ENCODE measurements around the gene WNT11. TPM values are rescaled to one million over a fixed set of nuclear protein-coding genes. Genes with fewer than 3 reads are reported as not detected.

Gene WNT11
- total RNA-seq, 1 experiment from 2014 or later: not detected

DNA sequence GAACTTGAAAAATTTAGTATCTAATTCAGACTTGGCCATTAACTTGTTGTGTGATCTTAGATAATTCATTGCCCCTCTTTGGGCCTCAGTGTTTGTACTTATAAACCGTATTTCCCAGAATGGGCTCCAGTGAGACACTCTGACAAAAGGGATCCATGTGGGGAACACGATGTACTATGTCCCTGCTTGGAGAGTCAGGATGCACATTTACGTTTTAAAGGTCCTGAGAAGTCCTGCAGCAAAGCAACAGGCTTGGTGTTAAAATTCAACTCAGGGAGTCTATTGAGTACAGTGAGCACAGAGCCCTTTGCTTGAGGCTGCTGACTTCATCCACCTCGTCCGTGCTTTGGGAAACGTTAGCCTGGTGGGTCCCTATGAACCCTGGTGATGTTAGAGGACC is 9.0 kb downstream of the WNT11 start:
- Histone ChIP-seq H3K4ac (ENCODE audit: low read depth, low read length) (no peak overlapping the region), H2BK20ac (ENCODE audit: low read depth, low read length, poor library complexity, severe bottlenecking) (no peak overlapping the region), H3K56ac (ENCODE audit: insufficient read length, low read depth, low read length) (no peak overlapping the region), H2BK5ac (ENCODE audit: insufficient read length, low read length) (no peak overlapping the region), H3K14ac (ENCODE audit: insufficient read depth, low read length) (no peak overlapping the region), H2AK5ac (ENCODE audit: insufficient read length, low read length) (no peak overlapping the region), H2BK12ac (ENCODE audit: insufficient read length, low read depth, low read length) (no peak overlapping the region), H3K23me2 (ENCODE audit: insufficient read length, low read depth, low read length, poor library complexity, severe bottlenecking) (peaks cover 4% of the 10 kb centered on the region), H3K9me3 (ENCODE audit: control insufficient read depth, low read depth, low read length) (no peaks in the 10 kb centered on the region), H3T11ph (ENCODE audit: low read length) (no peak overlapping the region), H4K91ac (ENCODE audit: insufficient read length, low read depth, low read length) (no peak overlapping the region), H3K27me3 (ENCODE audit: insufficient read depth, low read length) (no peaks in the 10 kb centered on the region; the same call in 1 of the 2 replicates), H3K18ac (ENCODE audit: insufficient read length, low read depth, low read length) (no peak overlapping the region), H4K8ac (replicated peaks; ENCODE audit: insufficient read length, low read depth, low read length) (no peak overlapping the region), H3K79me1 (ENCODE audit: insufficient read depth, low read depth, low read length, poor library complexity, severe bottlenecking) (no peaks in the 10 kb centered on the region), H3K27ac (ENCODE audit: insufficient read length, low read depth, low read length) (no peak overlapping the region), H3K4me1 (ENCODE audit: insufficient read depth, low read length) (no peaks in the 10 kb centered on the region), H2AFZ (ENCODE audit: low read length) (no peak overlapping the region), H3K79me2 (ENCODE audit: insufficient read depth, low read length) (no peaks in the 10 kb centered on the region), H3K4me2 (ENCODE audit: insufficient read depth, insufficient read length, low read length) (no peak overlapping the region), H4K20me1 (ENCODE audit: control insufficient read depth, insufficient read depth, insufficient read length) (no peaks in the 10 kb centered on the region), H2BK120ac (ENCODE audit: low read depth, low read length, poor library complexity, severe bottlenecking) (no peak overlapping the region), H3K9ac (ENCODE audit: extremely low read depth, insufficient read length, low read length) (no peak overlapping the region), H4K5ac (ENCODE audit: insufficient read length, low read depth, low read length) (no peak overlapping the region), H2BK15ac (ENCODE audit: low read depth, low read length) (no peak overlapping the region), H3K23ac (ENCODE audit: insufficient read length, low read depth, low read length) (no peak overlapping the region)
- H3K27ac Mint-ChIP-seq: no peak overlapping the region
- H3K4me1 Mint-ChIP-seq: no peaks in the 10 kb centered on the region
- no peak overlapping the region for H3K4me3 Mint-ChIP-seq
- peaks cover 37% of the 10 kb centered on the region for H3K27me3 Mint-ChIP-seq (ENCODE audit: low read depth)
- TF ChIP-seq, protein P1, sequence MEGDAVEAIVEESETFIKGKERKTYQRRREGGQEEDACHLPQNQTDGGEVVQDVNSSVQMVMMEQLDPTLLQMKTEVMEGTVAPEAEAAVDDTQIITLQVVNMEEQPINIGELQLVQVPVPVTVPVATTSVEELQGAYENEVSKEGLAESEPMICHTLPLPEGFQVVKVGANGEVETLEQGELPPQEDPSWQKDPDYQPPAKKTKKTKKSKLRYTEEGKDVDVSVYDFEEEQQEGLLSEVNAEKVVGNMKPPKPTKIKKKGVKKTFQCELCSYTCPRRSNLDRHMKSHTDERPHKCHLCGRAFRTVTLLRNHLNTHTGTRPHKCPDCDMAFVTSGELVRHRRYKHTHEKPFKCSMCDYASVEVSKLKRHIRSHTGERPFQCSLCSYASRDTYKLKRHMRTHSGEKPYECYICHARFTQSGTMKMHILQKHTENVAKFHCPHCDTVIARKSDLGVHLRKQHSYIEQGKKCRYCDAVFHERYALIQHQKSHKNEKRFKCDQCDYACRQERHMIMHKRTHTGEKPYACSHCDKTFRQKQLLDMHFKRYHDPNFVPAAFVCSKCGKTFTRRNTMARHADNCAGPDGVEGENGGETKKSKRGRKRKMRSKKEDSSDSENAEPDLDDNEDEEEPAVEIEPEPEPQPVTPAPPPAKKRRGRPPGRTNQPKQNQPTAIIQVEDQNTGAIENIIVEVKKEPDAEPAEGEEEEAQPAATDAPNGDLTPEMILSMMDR (conservative IDR thresholded peaks at IDR 0.05): no peak
- no CpG with 5 or more reads among the region's 6 CpGs for WGBS (ENCODE audit: extremely low coverage, insufficient read length, low lambda C conversion rate)
- DNase-seq: no peak
- H3K36me3 Mint-ChIP-seq (ENCODE audit: insufficient read depth in 1 of 3, low read depth in 3 of 3): no peaks in the 10 kb centered on the region
- H3K9me3 Mint-ChIP-seq: no peaks in the 10 kb centered on the region
